SK-N-SH (cell line): ENCODE results near the gene OR2S2.

Source experiments
- CTCF ChIP-seq: fragments of 200-600 bp; sonication (generic); IDR thresholded peaks from 2 replicates; pipeline ENCODE4 v1.6.1; 2017; ENCODE audit warnings: antibody characterized with exemption, mild to moderate bottlenecking, moderate library complexity
- EP300 ChIP-seq, 2 experiments: IDR thresholded peaks; 2 replicates each; pipeline versions ENCODE4 v1.4.0 to v1.6.1; 2012; ENCODE audit warnings: borderline replicate concordance in 1 of 2, low read depth in 1 of 2, low read length in 1 of 2
- EZH2phosphoT487 ChIP-seq: fragments of 200-600 bp; sonication (generic); IDR thresholded peaks from 2 replicates; pipeline ENCODE4 v1.6.1; 2017; ENCODE audit warnings: low read depth, mixed run types, mild to moderate bottlenecking, antibody characterized with exemption, moderate library complexity, borderline replicate concordance
- FOXM1 ChIP-seq: IDR thresholded peaks from 2 replicates; pipeline ENCODE4 v1.4.0; 2012; ENCODE audit warnings: low read depth, mild to moderate bottlenecking
- POLR2AphosphoS5 ChIP-seq: IDR thresholded peaks from 2 replicates; pipeline ENCODE4 v1.6.1; 2012; ENCODE audit warnings: low read depth, low read length
- TAF1 ChIP-seq: IDR thresholded peaks from 2 replicates; pipeline ENCODE4 v1.6.1; 2012; ENCODE audit warnings: low read depth, mild to moderate bottlenecking, low read length, moderate library complexity, borderline replicate concordance
- TF ChIP-seq, protein P1 (sequence below): fragments of 150-350 bp; IDR thresholded peaks from 2 replicates; pipeline ENCODE4 v1.6.1; 2017; ENCODE audit warnings: antibody characterized with exemption, low read length, low read depth, borderline replicate concordance
- TF ChIP-seq, protein P2 (sequence below): IDR thresholded peaks from 2 replicates; pipeline ENCODE4 v1.6.1; 2012; ENCODE audit warnings: mild to moderate bottlenecking, low read depth, low read length, moderate library complexity

DNA sequence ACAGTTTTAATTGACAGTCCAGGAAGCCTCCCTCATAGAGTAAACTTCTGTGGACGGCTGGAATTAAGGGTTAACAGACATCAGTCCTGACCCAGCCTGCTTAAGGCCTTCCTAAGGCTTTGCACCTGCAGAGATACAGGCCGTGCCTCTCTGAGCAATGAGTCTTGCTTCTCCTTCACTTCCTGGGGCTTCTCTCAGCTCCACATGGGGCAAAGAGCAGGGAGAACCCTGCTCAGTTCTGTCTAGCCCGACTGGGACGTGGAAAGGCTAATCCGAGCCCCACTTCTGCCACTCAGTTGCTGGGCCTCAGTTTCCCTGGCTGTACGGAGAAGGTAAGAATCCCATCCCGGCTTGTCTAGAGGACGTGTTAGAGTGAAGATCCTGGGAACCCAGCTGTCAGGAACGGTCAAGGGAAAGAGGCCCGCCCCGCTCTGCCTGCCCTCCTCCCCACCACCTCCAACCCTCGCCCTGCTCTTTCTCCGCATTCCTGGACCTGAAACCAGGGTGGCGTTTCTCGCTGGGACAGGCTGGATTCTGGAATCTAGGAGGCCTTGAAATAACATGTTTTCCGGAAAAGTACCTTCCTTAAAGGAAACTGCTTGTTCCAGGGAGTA is 42.2 kb downstream of the OR2S2 start:
- no peak for TF ChIP-seq TAF1
- TF ChIP-seq, protein P1, sequence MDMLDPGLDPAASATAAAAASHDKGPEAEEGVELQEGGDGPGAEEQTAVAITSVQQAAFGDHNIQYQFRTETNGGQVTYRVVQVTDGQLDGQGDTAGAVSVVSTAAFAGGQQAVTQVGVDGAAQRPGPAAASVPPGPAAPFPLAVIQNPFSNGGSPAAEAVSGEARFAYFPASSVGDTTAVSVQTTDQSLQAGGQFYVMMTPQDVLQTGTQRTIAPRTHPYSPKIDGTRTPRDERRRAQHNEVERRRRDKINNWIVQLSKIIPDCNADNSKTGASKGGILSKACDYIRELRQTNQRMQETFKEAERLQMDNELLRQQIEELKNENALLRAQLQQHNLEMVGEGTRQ: no peak
- TF ChIP-seq CTCF: no peak
- TF ChIP-seq POLR2AphosphoS5: no peak
- no peak for TF ChIP-seq FOXM1
- TF ChIP-seq, protein P2, sequence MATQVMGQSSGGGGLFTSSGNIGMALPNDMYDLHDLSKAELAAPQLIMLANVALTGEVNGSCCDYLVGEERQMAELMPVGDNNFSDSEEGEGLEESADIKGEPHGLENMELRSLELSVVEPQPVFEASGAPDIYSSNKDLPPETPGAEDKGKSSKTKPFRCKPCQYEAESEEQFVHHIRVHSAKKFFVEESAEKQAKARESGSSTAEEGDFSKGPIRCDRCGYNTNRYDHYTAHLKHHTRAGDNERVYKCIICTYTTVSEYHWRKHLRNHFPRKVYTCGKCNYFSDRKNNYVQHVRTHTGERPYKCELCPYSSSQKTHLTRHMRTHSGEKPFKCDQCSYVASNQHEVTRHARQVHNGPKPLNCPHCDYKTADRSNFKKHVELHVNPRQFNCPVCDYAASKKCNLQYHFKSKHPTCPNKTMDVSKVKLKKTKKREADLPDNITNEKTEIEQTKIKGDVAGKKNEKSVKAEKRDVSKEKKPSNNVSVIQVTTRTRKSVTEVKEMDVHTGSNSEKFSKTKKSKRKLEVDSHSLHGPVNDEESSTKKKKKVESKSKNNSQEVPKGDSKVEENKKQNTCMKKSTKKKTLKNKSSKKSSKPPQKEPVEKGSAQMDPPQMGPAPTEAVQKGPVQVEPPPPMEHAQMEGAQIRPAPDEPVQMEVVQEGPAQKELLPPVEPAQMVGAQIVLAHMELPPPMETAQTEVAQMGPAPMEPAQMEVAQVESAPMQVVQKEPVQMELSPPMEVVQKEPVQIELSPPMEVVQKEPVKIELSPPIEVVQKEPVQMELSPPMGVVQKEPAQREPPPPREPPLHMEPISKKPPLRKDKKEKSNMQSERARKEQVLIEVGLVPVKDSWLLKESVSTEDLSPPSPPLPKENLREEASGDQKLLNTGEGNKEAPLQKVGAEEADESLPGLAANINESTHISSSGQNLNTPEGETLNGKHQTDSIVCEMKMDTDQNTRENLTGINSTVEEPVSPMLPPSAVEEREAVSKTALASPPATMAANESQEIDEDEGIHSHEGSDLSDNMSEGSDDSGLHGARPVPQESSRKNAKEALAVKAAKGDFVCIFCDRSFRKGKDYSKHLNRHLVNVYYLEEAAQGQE: no peak
- TF ChIP-seq EP300 (IDR thresholded peaks at IDR 0.05; ENCODE audit: borderline replicate concordance in 1 of 2, low read depth in 1 of 2, low read length in 1 of 2): no peak
- no peak for TF ChIP-seq EZH2phosphoT487
